Muscle layer of colon (tissue), 2 donors: ENCODE results near the gene TAF1D.

Experiments
- H3K27ac ChIP-seq: one replicate; pipeline ENCODE4 v1.7.0; 2013; ENCODE audit warnings: low read depth, mild to moderate bottlenecking, low read length, moderate library complexity
- H3K27me3 ChIP-seq, 2 donors: one replicate each; pipeline ENCODE4 v1.7.0; 2013; ENCODE audit warnings: low read length in 2 of 2, mild to moderate bottlenecking in 2 of 2; ENCODE audit not compliant: insufficient read depth in 2 of 2, control insufficient read depth in 1 of 2
- H3K36me3 ChIP-seq: one replicate; pipeline ENCODE4 v1.7.0; 2013; ENCODE audit warnings: mild to moderate bottlenecking, low read length; ENCODE audit not compliant: insufficient read depth
- H3K4me1 ChIP-seq: one replicate; pipeline ENCODE4 v1.7.0; 2013; ENCODE audit warnings: mild to moderate bottlenecking, low read length; ENCODE audit not compliant: insufficient read depth
- H3K4me3 ChIP-seq, 2 donors: one replicate each; pipeline ENCODE4 v1.7.0; 2013; ENCODE audit warnings: low read length in 2 of 2, low read depth in 1 of 2, mild to moderate bottlenecking in 1 of 2, moderate library complexity in 1 of 2
- H3K9ac ChIP-seq: one replicate; pipeline ENCODE4 v1.7.0; 2013; ENCODE audit warnings: low read length
- H3K9me3 ChIP-seq: one replicate; pipeline ENCODE4 v1.7.0; 2013; ENCODE audit warnings: mild to moderate bottlenecking, low read length
- donor health status: abdominal sarcoma.
- donor health status: Adenocarcinoma of cecum.

Gene TAF1D

DNA sequence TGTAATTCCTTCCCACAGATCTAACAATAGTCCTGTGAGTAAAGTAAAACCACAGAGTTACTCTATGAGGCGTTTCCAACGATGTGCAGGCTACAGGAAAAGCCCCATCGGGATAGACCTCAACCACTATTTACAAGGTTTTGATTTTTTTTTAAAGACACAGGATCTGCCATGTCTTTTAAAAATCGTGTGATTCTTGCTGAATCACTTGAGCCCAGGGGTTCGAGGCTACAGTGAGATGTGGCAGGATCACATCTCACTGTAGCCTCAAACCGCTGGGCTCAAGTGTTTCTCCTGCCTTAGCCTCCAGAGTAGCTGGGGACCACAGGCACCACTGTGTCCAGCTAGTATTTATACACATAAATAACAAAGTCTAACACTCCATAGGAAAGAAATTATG lies 7.8 kb downstream of the TAF1D start:
- H3K4me3 ChIP-seq, result no peak overlapping the region
- peaks cover 4% of the 10 kb centered on the region for H3K4me1 ChIP-seq
- peaks cover 91% of the 10 kb centered on the region for H3K36me3 ChIP-seq
- H3K9ac ChIP-seq, result no peak overlapping the region
- no peaks in the 10 kb centered on the region for H3K9me3 ChIP-seq
- H3K27me3 ChIP-seq, result no peaks in the 10 kb centered on the region
- no peak overlapping the region for H3K27ac ChIP-seq

GRCh38 chr11:93732237-93732892 lies 8.9 kb downstream of the TAF1D start:
- Histone ChIP-seq H3K27ac (no peak overlapping the region), H3K4me1 (no peaks in the 10 kb centered on the region), H3K4me3 (no peak overlapping the region), H3K9ac (no peak overlapping the region), H3K9me3 (no peaks in the 10 kb centered on the region), H3K27me3 (no peaks in the 10 kb centered on the region), H3K36me3 (peaks cover 92% of the 10 kb centered on the region)

DNA sequence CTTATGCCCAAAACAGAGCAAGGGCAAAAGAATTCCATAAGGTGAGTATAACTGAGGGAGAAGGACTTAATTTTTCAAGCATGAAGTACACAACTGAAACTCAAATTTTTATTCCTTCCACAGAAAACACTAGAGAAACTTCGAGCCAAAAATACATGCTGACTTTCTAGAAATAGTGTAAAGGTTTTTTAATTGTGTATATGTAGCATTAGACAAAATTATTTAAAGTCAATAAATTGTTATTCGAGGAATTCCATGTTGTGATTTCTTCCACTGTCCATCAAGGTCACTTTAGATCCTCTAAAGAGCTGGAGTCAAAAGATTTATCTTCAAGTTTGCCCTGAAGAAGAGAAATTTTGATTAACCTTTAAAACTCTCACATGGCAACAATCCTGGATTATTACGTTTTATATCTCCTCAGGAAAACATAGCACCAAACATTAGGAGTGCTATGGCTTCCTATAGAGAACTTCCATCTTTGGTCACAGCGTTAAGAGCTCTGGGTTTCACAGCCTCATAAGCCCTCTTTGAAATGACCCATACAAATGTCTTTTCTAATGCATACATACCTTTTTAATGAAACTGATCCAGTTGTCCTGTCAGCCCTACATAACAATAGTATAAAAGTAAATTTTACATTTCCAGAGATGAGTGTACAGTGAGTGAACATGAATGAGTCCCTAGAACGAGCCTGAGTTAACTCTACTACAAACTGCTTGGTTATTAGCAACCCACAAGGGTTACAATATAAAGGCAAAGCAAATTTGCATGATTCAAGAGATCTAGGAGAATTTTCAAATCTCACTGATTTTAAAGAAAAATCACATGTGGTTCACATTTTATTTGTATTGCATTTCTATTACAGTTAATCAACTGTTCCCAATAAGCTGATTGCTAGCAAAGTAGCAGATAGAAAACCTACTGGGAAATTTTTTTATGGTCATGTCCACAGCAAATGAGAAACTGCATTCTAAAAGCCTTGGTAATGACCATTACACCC lies 10.9 kb downstream of the TAF1D start:
- H3K9me3 ChIP-seq, result no peaks in the 10 kb centered on the region
- no peaks in the 10 kb centered on the region for H3K27me3 ChIP-seq
- no peak overlapping the region for H3K9ac ChIP-seq
- H3K4me1 ChIP-seq, result no peaks in the 10 kb centered on the region
- no peak overlapping the region for H3K27ac ChIP-seq
- peaks cover 81% of the 10 kb centered on the region for H3K36me3 ChIP-seq
- no peak overlapping the region for H3K4me3 ChIP-seq

GRCh38 chr11:93729129-93729616 lies 12.1 kb downstream of the TAF1D start:
- no peak overlapping the region for H3K9ac ChIP-seq
- no peak overlapping the region for H3K27ac ChIP-seq
- no peaks in the 10 kb centered on the region for H3K4me1 ChIP-seq
- H3K4me3 ChIP-seq, result no peak overlapping the region
- peaks cover 69% of the 10 kb centered on the region for H3K36me3 ChIP-seq
- H3K9me3 ChIP-seq, result no peaks in the 10 kb centered on the region
- no peaks in the 10 kb centered on the region for H3K27me3 ChIP-seq

DNA sequence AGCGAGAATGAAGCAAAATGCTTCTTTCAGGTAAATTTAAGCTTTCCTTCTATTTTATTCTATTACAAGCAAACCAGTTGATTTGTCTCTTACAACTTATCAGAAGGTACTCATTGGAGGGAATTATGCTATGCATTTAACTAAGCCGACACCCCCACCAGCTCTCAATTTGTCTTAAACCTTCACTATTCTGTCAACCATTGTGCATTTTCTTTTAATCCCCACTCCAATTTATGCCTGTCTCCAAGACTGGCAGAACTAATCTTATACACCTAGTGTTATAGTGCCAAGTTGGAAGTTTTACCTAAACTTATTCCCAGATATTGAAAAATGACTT lies 12.5 kb downstream of the TAF1D start:
- Histone ChIP-seq H3K27me3 (no peaks in the 10 kb centered on the region), H3K36me3 (peaks cover 65% of the 10 kb centered on the region), H3K9ac (no peak overlapping the region)

DNA sequence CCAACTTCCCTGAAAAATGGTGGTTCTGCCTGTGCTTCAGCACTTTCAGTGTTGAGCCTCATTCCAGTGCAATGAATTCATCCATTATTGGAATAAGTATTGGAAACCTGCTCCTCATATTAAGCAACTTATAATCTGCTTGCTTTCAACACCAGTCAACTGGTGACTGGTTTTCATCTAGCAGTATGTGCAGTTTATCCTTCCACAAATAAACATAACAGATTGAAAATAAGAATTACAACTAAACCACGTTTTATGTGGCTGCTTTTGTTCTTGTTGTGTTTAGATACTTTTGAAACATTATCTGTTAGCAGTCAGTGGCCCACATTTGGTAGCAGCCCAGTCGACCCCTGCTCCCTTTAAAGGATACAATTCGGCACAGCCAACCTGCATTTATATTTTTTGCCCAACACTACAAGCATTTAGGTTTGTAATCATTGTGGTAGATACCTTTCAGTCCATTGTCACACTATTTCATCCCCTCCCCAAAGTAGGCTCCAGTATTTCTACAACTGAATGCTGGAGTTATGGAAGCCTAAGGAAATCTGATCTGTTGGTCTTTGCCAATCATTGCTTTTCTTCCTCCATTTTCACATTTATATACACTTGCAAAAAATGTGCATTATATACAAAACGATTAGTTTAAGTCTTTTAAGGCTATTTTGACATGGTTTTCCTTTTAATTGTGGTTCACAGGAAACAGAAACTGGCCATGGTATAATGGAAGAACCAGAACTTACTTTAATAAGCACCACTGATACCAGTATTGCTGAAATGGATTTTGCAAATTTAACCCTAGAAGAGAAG lies 13.1 kb downstream of the TAF1D start:
- no peak overlapping the region for H3K9ac ChIP-seq
- H3K9me3 ChIP-seq, result no peaks in the 10 kb centered on the region
- no peaks in the 10 kb centered on the region for H3K27me3 ChIP-seq
- H3K4me3 ChIP-seq, result no peak overlapping the region
- peaks cover 59% of the 10 kb centered on the region for H3K36me3 ChIP-seq
- H3K4me1 ChIP-seq, result no peaks in the 10 kb centered on the region
- no peak overlapping the region for H3K27ac ChIP-seq

More for the DNA sequence above, 12.5 kb downstream of the TAF1D start:
- Histone ChIP-seq H3K4me1 (no peaks in the 10 kb centered on the region), H3K9me3 (no peaks in the 10 kb centered on the region), H3K4me3 (no peak overlapping the region), H3K27ac (no peak overlapping the region)

- Histone ChIP-seq H3K9me3 (no peaks in the 10 kb centered on the region), H3K4me3 (no peak overlapping the region), H3K36me3 (peaks cover 39% of the 10 kb centered on the region), H3K27ac (no peak overlapping the region), H3K27me3 (no peaks in the 10 kb centered on the region), H3K9ac (no peak overlapping the region), H3K4me1 (no peaks in the 10 kb centered on the region)
Observed at GRCh38 chr11:93724089-93724488, 17.2 kb downstream of the TAF1D start.

DNA sequence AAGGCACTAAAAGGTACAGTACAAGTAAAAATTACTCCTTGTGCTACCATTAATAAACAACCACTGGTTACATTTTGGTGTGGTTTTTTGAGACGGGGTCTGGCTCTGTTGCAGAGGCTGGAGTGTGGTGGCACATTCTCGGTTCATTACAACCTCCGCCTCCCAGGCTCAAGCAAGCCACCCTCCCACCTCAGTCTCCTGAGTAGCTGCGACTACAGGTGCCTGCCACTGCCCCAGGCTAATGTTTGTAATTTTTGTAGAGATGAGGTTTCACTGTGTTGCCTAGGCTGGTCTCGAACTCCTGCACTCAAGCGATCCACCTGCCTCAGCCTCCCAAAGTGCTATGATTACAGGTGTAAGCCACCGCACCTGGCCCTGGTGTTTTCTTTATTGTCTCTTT lies 20.8 kb downstream of the TAF1D start:
- peaks cover 30% of the 10 kb centered on the region for H3K36me3 ChIP-seq
- no peak overlapping the region for H3K9ac ChIP-seq
- no peaks in the 10 kb centered on the region for H3K4me1 ChIP-seq
- no peaks in the 10 kb centered on the region for H3K27me3 ChIP-seq
- H3K4me3 ChIP-seq, result no peak overlapping the region
- H3K27ac ChIP-seq, result no peak overlapping the region
- H3K9me3 ChIP-seq, result no peaks in the 10 kb centered on the region

GRCh38 chr11:93719310-93719709 lies 22.0 kb downstream of the TAF1D start:
- Histone ChIP-seq H3K27me3 (no peaks in the 10 kb centered on the region), H3K27ac (no peak overlapping the region), H3K36me3 (peaks cover 34% of the 10 kb centered on the region)

DNA sequence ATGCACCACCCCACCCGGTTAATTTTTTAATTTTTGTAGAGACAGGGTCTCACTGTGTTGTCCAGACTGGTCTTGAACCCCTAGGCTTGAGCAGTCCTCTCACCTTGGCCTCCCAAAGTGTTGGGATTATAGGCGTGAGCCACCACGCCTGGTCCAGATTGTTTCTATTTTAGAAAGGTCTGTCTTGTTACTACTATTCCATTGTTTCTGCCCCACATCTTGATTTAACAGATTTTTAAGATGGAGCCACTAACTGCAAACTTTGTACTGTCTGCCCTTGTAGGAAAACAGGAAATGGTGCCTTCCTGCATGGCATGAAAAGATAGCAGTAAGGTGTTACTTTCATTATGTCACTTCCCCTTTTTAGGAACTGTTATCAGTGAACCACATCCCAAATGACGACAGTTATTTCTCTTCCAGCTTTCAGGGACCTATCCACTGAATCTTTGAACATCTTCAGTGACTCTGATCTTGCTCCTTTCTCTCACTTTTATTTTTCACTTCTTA lies 23.2 kb downstream of the TAF1D start:
- no peaks in the 10 kb centered on the region for H3K4me1 ChIP-seq
- no peak overlapping the region for H3K4me3 ChIP-seq
- H3K27ac ChIP-seq, result no peak overlapping the region
- no peak overlapping the region for H3K9ac ChIP-seq
- no peaks in the 10 kb centered on the region for H3K9me3 ChIP-seq
- H3K27me3 ChIP-seq, result no peaks in the 10 kb centered on the region
- H3K36me3 ChIP-seq, result peaks cover 34% of the 10 kb centered on the region

More at GRCh38 chr11:93719310-93719709, 22.0 kb downstream of the TAF1D start:
- Histone ChIP-seq H3K9ac (no peak overlapping the region), H3K4me3 (no peak overlapping the region), H3K4me1 (no peaks in the 10 kb centered on the region), H3K9me3 (no peaks in the 10 kb centered on the region)

DNA sequence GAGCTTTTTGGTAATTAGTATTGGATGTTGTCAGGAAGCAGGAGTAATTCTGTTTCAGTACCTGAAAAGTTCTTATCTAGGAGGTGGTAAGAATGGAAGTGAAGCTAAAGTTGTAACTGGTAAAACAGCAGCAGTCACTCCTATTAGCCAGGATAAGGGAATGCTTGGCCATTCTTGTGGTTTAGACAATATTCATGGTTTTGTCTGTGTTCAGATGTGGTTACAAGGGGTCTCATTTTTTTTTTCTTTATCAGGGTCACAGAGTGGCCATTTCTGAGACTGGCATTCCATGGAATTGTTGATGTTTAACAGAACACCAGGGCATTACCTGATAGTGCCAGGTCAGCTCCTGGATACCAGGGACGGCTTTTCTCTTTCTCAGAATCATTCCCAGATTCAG lies 23.8 kb downstream of the TAF1D start:
- no peaks in the 10 kb centered on the region for H3K9me3 ChIP-seq
- H3K4me3 ChIP-seq, result no peak overlapping the region
- H3K27ac ChIP-seq, result no peak overlapping the region
- H3K4me1 ChIP-seq, result no peaks in the 10 kb centered on the region
- H3K9ac ChIP-seq, result no peak overlapping the region
- H3K27me3 ChIP-seq, result no peaks in the 10 kb centered on the region
- peaks cover 34% of the 10 kb centered on the region for H3K36me3 ChIP-seq
